Measurements from ENCODE around the gene FXYD5. TPM values are rescaled to one million over a fixed set of nuclear protein-coding genes. Genes with fewer than 3 reads are reported as not detected.
A peak's percentile ranks its signal among the peaks of the same experiment; 100 is the strongest.

FXYD5 gene
- total and polyA plus RNA-seq, 10 of the 15 experiments (the other 5 are each of a cell fraction or from before 2014, with no cell fraction given): 30.0 to 159 (median 93.9) TPM

DNA sequence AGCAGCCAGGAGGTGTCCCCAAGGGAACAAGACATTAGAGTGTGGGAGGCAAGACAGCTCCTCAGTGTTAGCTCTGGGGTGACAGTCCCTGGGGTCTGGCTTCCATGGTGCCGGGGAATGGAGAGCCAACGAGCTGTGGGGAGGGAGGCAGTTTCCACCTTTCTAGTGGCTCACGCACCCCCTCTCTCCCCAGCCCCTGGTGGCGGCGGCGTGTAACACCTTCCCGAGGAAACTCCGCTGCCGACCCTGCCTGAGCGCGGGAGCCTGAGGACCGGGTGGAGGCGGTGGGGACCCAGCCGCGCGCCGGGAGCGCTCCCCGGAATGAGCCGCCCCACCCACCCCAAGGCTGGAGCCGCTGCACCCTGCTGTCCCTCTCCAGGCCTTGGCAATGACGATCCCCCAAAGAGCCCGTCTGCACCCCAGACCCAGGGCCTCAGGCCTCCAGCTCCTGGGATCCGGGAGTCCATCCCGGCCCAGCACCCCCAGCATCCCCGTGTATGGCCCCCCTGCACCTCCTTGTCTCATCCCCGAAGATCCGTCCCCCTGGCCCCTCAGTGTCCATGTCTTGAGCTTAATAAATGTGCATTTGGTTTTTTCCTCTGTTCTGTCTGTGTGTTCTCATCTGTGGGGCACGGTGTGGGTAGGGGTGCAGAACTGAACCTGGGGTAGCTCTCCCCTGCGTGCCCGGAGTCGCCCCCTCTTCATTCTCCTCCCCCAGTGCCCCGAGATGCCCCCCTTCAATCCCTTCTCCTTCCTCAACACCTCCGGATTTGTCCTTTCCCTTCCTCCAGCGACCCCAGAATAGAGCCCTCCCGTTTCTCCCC lies 622 bp upstream of the FXYD5 start:
- Histone ChIP-seq H3K4me3 (peak overlapping the region; percentile 98), H4K20me1 (ENCODE audit: control insufficient read depth, insufficient read depth) (no peaks in the 10 kb centered on the region), H2AFZ (ENCODE audit: control insufficient read depth, low read depth, low read length) (peak overlapping the region; percentile 59), H3K27ac (ENCODE audit: control insufficient read depth, insufficient read depth) (peak overlapping the region; percentile 34), H3K4me2 (ENCODE audit: control insufficient read depth, insufficient read depth) (peak overlapping the region; percentile 81), H3K36me3 (ENCODE audit: control insufficient read depth in 2 of 2, insufficient read depth in 2 of 2, low read length in 1 of 2) (peaks cover 0 to 10% of the 10 kb centered on the region in 2 experiments; a peak in 3 of 4 replicates), H3K4me1 (ENCODE audit: control insufficient read depth, insufficient read depth, low read length) (peaks cover 6% of the 10 kb centered on the region), H3K9me3 (replicated peaks; ENCODE audit: control insufficient read depth, insufficient read depth, low read length) (no peaks in the 10 kb centered on the region), H3K27me3 (replicated peaks in 1 of 2; ENCODE audit: control insufficient read depth in 2 of 2, insufficient read depth in 2 of 2, low read length in 1 of 2) (peaks cover 0 to 3% of the 10 kb centered on the region in 2 experiments; a peak in 1 of 4 replicates), H3K79me2 (ENCODE audit: control insufficient read depth, insufficient read depth, low read length) (peaks cover 19% of the 10 kb centered on the region), H3K9ac (ENCODE audit: control insufficient read depth, insufficient read depth, low read length) (peak overlapping the region; percentile 75; the same call in 1 of the 2 replicates)
- SMC1A ChIA-PET (ENCODE audit: uncharacterized antibody, unreplicated experiment): interaction anchor here (1.2 to 2.0 kb wide), 3 partner anchors 12 to 109 kb away, joined by 4 to 17 read pairs (median 8); partner anchors contain the start of gene FXYD7
- in situ Hi-C loops (cut with MboI) (no loop called here), intact Hi-C loops (cut with micrococcal nuclease; ENCODE audit: unreplicated experiment) (no loop called here)
- WGBS (ENCODE audit: insufficient coverage, insufficient replicate concordance, low lambda C conversion rate, missing lambda C conversion rate): 0% methylated on average over 20 of the region's 36 CpGs
- POLR2A ChIA-PET: interaction anchor here (0.6 to 1.5 kb wide), 9 partner anchors 13 to 201 kb away, joined by 3 to 5 read pairs (median 4); no protein-coding TSS in a partner anchor
- RAD21 ChIA-PET (ENCODE audit: unreplicated experiment): interaction anchor here (0.9 to 2.3 kb wide), 5 partner anchors 12 to 63 kb away, joined by 3 to 17 read pairs (median 4); no protein-coding TSS in a partner anchor
- CTCF ChIA-PET: interaction anchor here (0.6 to 2.6 kb wide), 11 partner anchors 8 to 380 kb away, joined by 3 to 26 read pairs (median 4); partner anchors contain the start of gene FXYD7
- DNase-seq (ENCODE audit: low read depth, low spot score) (no peak), FAIRE-seq (peak; percentile 65), ATAC-seq (peak; percentile 81)
- BruUV-seq (replicated peaks): no TSS peak
- TF ChIP-seq EED (IDR thresholded peaks at IDR 0.05; ENCODE audit: low read depth) (no peak; the same call in 1 of the 2 replicates), MTA2 (IDR thresholded peaks at IDR 0.05; ENCODE audit: low read depth) (no peak), NFIC (IDR thresholded peaks at IDR 0.05; ENCODE audit: low read depth, low read length) (no peak), SPI1 (IDR thresholded peaks at IDR 0.05; ENCODE audit: borderline replicate concordance, insufficient read depth, low read depth, low read length) (no peak), KAT2A (conservative IDR thresholded peaks at IDR 0.05; ENCODE audit: control insufficient read depth, low read depth, low read length) (no peak), RB1 (IDR thresholded peaks at IDR 0.05; ENCODE audit: borderline replicate concordance) (no peak), STAT1 (conservative IDR thresholded peaks at IDR 0.05) (no peak), RELA (IDR thresholded peaks at IDR 0.05; ENCODE audit: borderline replicate concordance, partially characterized antibody) (no peak), FOXM1 (IDR thresholded peaks at IDR 0.05; ENCODE audit: low read depth, low read length) (no peak), CBX5 (IDR thresholded peaks at IDR 0.05; ENCODE audit: low read depth) (no peak), KDM1A (IDR thresholded peaks at IDR 0.05; ENCODE audit: borderline replicate concordance) (no peak), RAD51 (IDR thresholded peaks at IDR 0.05) (no peak), YY1 (IDR thresholded peaks at IDR 0.05; ENCODE audit: low read depth, low read length) (0 out of 2 replicates have a peak, but pooled peaks have one; percentile 41), CHD2 (IDR thresholded peaks at IDR 0.05; ENCODE audit: borderline replicate concordance, low read depth, low read length) (0 out of 2 replicates have a peak, but pooled peaks have one; percentile 18), ESRRA (IDR thresholded peaks at IDR 0.05; ENCODE audit: low read length) (no peak)
- TF ChIP-seq, protein P1, sequence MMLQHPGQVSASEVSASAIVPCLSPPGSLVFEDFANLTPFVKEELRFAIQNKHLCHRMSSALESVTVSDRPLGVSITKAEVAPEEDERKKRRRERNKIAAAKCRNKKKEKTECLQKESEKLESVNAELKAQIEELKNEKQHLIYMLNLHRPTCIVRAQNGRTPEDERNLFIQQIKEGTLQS (IDR thresholded peaks at IDR 0.05; ENCODE audit: borderline replicate concordance, extremely low read depth, low read depth, low read length): no peak
- TF ChIP-seq, protein P2, sequence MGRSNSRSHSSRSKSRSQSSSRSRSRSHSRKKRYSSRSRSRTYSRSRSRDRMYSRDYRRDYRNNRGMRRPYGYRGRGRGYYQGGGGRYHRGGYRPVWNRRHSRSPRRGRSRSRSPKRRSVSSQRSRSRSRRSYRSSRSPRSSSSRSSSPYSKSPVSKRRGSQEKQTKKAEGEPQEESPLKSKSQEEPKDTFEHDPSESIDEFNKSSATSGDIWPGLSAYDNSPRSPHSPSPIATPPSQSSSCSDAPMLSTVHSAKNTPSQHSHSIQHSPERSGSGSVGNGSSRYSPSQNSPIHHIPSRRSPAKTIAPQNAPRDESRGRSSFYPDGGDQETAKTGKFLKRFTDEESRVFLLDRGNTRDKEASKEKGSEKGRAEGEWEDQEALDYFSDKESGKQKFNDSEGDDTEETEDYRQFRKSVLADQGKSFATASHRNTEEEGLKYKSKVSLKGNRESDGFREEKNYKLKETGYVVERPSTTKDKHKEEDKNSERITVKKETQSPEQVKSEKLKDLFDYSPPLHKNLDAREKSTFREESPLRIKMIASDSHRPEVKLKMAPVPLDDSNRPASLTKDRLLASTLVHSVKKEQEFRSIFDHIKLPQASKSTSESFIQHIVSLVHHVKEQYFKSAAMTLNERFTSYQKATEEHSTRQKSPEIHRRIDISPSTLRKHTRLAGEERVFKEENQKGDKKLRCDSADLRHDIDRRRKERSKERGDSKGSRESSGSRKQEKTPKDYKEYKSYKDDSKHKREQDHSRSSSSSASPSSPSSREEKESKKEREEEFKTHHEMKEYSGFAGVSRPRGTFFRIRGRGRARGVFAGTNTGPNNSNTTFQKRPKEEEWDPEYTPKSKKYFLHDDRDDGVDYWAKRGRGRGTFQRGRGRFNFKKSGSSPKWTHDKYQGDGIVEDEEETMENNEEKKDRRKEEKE (IDR thresholded peaks at IDR 0.05): no peak
- TF ChIP-seq, protein P3, sequence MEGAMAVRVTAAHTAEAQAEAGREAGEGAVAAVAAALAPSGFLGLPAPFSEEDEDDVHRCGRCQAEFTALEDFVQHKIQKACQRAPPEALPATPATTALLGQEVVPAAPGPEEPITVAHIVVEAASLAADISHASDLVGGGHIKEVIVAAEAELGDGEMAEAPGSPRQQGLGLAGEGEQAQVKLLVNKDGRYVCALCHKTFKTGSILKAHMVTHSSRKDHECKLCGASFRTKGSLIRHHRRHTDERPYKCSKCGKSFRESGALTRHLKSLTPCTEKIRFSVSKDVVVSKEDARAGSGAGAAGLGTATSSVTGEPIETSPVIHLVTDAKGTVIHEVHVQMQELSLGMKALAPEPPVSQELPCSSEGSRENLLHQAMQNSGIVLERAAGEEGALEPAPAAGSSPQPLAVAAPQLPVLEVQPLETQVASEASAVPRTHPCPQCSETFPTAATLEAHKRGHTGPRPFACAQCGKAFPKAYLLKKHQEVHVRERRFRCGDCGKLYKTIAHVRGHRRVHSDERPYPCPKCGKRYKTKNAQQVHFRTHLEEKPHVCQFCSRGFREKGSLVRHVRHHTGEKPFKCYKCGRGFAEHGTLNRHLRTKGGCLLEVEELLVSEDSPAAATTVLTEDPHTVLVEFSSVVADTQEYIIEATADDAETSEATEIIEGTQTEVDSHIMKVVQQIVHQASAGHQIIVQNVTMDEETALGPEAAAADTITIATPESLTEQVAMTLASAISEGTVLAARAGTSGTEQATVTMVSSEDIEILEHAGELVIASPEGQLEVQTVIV (IDR thresholded peaks at IDR 0.05; ENCODE audit: borderline replicate concordance, partially characterized antibody): no peak

Measured in GM12878 (cell line).